Measurements from ENCODE around the gene MID2.
"Not testable (repeated sequence)": the region's sequence is repeated elsewhere in the genome, so short reads cannot be mapped to it uniquely, and the experiment has no call there.

Gene MID2

GRCh38 chrX:107842715-107843400 lies 17.2 kb downstream of the MID2 start:
- no peak for DNase-seq (ENCODE audit: low read depth)

GRCh38 chrX:107845625-107846024 lies 20.0 kb downstream of the MID2 start:
- DNase-seq (ENCODE audit: low read depth), result no peak

- DNase-seq (ENCODE audit: low read depth), result no peak
Observed at GRCh38 chrX:107848591-107848990, 22.9 kb downstream of the MID2 start.

- no peak for DNase-seq (ENCODE audit: low read depth)
Observed at GRCh38 chrX:107849747-107850421, 24.2 kb downstream of the MID2 start.

- no peak for DNase-seq (ENCODE audit: low read depth)
Observed at GRCh38 chrX:107850422-107850765, 24.7 kb downstream of the MID2 start.

GRCh38 chrX:107851215-107851614 lies 25.5 kb downstream of the MID2 start:
- DNase-seq (ENCODE audit: low read depth), result no peak

GRCh38 chrX:107851665-107852064 lies 26.0 kb downstream of the MID2 start:
- not testable (repeated sequence) for DNase-seq (ENCODE audit: low read depth)

- no peak for DNase-seq (ENCODE audit: low read depth)
Observed at GRCh38 chrX:107856289-107856688, 30.6 kb downstream of the MID2 start.

- not testable (repeated sequence) for DNase-seq (ENCODE audit: low read depth)
Observed at GRCh38 chrX:107857041-107857440, 31.4 kb downstream of the MID2 start.

- DNase-seq (ENCODE audit: low read depth), result no peak
Observed at GRCh38 chrX:107857837-107858236, 32.2 kb downstream of the MID2 start.

- DNase-seq (ENCODE audit: low read depth), result no peak
Observed at GRCh38 chrX:107861056-107861455, 35.4 kb downstream of the MID2 start.

- DNase-seq (ENCODE audit: low read depth), result no peak
Observed at GRCh38 chrX:107871136-107871535, 45.5 kb downstream of the MID2 start.

- DNase-seq (ENCODE audit: low read depth), result no peak
Observed at GRCh38 chrX:107878106-107878505, 52.4 kb downstream of the MID2 start.

GRCh38 chrX:107880054-107880610 lies 54.5 kb downstream of the MID2 start:
- no peak for DNase-seq (ENCODE audit: low read depth)

- peak; percentile 33 for DNase-seq (ENCODE audit: low read depth)
Observed at GRCh38 chrX:107894038-107894437, 68.4 kb downstream of the MID2 start.

- no peak for DNase-seq (ENCODE audit: low read depth)
Observed at GRCh38 chrX:107902721-107903120, 77.1 kb downstream of the MID2 start.

- no peak for DNase-seq (ENCODE audit: low read depth)
Observed at GRCh38 chrX:107905366-107905765, 79.7 kb downstream of the MID2 start.

- DNase-seq (ENCODE audit: low read depth), result no peak
Observed at GRCh38 chrX:107924136-107924746, 98.6 kb downstream of the MID2 start.

GRCh38 chrX:107934262-107934661 lies 108.6 kb downstream of the MID2 start:
- no peak for DNase-seq (ENCODE audit: low read depth)

GRCh38 chrX:107935200-107935599 lies 109.5 kb downstream of the MID2 start:
- no peak for DNase-seq (ENCODE audit: low read depth)

- no peak for DNase-seq (ENCODE audit: low read depth)
Observed at GRCh38 chrX:107935664-107936433, 110.2 kb downstream of the MID2 start.

- DNase-seq (ENCODE audit: low read depth), result no peak
Observed at GRCh38 chrX:107936434-107936730, 110.7 kb downstream of the MID2 start.

GRCh38 chrX:107940095-107940494 lies 114.4 kb downstream of the MID2 start:
- DNase-seq (ENCODE audit: low read depth), result no peak
